Inflammatory macrophage (primary cell): ENCODE results near the gene DUSP8.
"Not testable (repeated sequence)": the region's sequence is repeated elsewhere in the genome, so short reads cannot be mapped to it uniquely, and the experiment has no call there.

Source experiments
- DNase-seq, 2 donors: peaks; one replicate each; pipeline ENCODE4 v3.0.0-alpha.2; 2020 to 2022

The DUSP8 gene

DNA sequence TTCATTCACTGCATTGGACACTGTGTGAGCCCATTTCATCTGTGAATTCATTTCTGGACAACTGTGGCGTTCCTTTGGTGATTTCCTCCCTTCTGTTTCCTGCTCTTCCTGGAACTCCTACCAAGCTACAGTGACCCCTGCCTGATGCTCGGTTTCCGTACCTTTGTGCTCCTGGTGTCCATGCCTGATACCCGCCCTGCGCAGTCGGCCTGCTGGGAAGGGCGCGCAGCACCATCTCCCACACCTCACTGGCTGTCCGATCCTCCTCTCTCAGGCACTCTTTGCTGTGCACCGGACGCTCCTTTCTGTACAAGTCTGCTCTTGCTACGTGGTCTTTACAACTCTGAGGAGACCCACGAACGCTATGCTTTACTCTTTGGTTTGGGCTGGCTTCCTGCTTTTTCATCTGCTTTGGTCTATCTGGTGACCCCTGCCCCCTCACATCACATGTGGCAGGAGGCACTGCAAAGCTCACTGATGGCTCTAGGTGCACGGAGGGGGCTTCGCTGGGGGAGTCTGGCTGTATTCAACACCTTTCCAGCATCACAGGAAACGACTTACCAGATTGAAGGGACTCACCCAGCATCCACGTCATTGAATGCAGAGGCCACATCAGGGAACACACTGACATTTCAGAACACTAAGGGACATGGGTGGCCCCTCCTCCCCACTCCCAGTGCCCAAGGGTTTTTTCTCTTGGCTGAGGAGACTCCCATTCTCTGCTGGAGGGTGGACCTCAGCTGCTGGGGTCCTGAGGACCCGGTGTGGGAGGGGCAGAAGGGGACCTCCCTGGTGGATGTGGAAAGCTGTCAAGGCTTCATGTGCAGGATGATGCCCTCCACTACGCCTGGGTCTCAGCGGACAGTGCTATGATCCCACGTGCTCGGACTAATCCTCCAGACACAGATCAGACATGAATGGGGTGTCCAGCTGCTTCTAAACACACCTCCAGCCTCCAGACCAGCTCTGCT, 58.5 kb downstream of the DUSP8 start:
- no peak for DNase-seq

DNA sequence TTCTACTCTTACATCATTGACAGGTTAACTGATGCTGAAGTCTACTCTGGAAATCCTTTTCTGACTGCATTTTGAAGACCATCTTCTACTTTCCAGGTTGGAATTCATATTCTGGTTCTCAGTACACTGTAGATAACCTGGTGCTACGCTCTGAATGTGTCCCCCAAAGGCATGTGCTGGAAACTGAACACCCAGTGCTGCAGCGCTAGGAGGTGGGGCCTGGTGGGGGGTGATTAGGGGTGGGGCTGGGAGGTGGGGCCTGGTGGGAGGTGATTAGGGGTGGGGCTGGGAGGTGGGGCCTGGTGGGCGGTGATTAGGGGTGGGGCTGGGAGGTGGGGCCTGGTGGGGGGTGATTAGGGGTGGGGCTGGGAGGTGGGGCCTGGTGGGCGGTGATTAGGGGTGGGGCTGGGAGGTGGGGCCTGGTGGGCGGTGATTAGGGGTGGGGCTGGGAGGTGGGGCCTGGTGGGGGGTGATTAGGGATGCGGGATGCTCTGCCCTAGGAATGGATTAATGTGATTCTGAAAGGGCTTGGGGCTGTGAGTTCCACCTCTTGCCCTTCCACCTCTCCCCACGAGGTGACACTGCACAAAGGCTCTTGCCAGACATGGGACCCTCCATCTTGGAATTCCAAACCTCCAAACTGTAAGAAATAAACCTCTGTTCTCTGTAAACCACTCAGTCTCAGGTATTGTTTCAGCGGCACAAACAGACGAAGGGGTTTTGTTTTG, 59.4 kb downstream of the DUSP8 start:
- not testable (repeated sequence) for DNase-seq

DNA sequence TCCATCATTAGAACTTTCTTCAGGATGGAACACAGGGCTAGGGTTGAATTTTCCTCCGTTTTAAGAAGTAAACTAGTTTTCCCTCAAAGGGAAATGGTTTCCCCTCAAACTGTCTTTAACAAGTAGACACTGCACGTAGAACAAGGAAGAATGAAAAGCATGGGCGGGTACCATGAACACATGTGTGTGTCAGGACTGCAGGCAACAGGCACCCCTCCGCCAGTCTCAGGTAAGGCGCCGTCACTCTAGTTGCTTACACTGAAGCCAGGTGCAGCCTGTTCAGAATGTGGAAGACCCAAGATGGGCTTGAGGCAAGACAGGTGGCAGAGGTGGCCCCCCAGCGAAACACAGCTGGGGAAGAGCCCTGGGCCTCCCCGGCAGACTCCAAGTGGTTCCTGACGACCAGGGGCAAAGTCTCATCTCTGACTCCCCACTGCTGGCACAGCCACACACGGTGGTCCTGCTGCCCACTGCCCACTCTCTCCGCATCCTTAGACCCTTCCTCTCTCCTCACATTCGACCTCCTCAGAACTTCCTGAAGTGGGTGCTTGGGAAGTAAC, 60.1 kb downstream of the DUSP8 start:
- DNase-seq = no peak

DNA sequence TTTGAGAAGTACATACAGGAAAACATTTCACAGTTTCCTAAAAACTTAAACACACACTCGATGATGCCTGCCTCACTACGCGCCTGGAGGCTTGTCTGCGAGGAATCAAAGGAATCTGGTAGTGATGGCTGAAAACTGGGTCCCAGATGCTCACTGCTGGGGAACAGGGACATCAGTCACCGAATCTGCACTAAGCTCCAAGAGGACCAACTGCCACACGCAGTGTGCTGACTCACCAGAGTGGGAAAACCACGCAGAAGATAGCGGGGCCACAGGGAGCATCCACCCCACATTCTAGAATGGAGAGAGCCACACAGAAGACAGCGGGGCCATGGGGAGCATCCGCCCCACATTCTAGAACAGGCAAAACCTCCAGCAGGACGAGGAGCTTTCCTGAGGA, 61.1 kb downstream of the DUSP8 start:
- DNase-seq = no peak

DNA sequence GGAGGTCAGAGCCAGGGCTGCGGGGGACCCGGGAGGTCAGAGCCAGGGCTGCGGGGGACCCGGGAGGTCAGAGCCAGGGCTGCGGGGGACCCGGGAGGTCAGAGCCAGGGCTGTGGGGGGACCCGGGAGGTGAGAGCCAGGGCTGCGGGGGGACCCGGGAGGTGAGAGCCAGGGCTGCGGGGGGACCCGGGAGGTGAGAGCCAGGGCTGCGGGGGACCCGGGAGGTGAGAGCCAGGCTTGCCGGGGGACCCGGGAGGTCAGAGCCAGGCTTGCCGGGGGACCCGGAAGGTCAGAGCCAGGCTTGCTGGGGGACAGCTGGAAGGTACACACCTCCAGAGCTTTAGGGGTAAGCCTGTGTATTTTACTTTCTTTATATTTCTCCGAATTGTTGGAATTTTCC, 61.7 kb downstream of the DUSP8 start:
- not testable (repeated sequence) for DNase-seq

DNA sequence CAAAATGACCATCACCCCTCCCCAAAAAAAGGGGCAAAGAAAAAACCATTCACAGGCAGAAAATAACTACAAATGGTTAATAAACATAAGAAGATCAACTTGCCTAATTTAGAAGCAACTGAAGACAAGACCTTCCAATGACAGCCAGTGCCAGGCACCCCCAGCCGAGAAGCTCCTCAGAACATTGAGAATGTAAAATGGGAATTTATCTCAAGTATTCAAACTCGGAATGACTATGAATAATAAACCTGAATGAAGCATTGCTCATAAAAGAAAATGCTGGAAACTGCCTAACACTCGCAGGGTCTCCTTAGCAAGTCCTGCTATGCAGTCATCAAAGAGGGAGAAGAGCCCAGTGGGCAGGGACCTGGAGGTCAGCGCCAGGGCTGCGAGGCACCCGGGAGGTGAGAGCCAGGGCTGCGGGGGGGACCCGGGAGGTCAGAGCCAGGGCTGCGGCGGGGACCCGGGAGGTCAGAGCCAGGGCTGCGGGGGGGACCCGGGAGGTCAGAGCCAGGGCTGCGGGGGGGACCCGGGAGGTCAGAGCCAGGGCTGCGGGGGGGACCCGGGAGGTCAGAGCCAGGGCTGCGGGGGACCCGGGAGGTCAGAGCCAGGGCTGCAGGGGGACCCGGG, 62.3 kb downstream of the DUSP8 start:
- DNase-seq = no peak

DNA sequence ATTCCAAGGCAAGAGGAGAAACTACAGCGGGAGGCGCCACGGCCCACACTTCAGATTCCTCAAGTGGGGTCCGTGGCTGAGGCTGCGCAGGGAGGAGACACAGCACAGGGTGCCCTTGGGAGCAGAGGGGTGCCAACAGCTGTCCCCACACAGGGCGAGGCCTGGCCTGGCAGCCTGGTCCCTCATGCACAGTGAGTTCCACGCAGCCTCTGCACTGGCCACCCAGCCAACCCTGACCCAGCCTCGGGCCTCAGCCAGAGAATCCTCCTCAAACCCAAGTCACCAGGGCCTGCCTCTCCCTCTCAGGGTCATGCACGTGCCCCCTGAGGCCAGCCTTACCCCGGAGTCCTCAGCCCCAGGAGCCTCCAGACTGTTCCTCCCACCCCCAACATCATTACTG, 63.1 kb downstream of the DUSP8 start:
- DNase-seq = no peak

DNA sequence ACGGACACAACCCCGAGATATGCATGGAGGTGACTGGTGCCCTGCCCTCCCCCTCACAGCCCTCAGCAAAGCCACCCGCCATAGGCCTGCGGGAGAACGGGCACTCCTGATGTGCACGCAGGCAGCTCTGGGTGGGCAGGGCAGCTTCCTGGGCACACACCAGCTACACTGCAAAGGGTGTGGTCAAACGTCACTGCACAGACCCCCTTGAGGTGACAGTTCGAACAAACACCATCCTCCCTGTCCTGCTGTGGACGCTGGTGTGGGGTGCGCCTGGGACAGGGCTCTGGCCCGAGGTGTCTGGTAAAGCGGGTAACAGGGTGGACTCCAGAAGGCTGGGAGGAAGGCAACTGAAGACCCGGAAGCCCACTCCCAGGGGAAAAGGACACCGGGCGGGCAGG, 63.6 kb downstream of the DUSP8 start:
- no peak for DNase-seq

DNA sequence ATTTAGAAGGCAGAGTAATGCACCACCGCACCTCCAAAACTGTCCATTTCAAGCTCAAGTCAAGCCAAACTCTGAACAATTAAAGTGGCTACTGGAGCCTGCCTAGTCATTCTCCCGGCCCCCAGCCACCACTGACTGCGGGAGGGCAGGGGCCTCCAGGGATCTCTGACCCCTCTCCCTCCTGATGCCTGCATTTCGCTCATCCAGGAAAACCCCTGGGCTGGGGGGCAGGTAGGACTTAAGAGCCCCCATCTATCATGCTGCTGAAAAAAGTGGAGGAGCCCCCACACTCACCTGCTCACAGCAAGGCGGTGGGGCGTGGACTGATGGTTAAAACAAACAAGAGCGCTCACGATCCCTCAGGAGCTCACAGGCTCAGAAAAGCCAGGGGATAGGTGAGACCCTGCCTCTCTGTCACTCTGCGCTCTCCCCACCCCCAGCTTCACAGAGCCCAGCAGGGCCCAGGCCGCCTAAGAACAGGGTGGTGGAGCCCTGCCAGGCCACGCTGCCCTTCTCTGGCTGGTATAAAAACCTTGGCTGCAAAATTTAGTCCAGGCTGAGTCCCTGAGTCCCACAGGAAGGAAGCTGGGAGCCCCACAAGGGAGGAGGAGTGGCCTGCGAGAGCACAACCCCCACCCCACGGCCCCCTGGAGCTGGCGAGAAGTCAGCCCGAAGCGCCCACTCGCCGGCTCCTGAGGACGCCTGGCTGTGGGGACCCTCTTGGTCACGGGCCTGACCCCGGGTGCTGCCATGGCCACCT, 64.5 kb downstream of the DUSP8 start:
- no peak for DNase-seq

DNA sequence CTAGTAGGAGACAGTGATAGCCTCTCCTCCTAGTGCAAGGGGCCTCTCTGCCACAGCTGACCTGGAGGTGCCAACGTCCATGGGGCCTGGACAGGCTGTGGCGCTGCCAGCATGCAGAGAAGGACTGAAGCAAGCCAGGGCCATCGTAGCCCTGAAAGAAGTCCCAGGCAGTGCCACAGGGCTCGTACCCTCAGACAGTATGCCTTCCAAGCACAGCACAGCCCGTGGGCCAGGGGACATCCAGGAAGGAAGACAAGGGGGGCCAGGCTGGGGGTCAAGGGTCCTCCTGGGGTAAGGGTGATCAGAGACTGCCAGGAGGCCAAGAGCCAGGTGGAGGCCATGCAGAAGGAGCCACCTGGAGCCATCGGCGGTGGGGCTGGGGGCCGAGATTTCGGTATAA, 65.1 kb downstream of the DUSP8 start:
- no peak for DNase-seq

DNA sequence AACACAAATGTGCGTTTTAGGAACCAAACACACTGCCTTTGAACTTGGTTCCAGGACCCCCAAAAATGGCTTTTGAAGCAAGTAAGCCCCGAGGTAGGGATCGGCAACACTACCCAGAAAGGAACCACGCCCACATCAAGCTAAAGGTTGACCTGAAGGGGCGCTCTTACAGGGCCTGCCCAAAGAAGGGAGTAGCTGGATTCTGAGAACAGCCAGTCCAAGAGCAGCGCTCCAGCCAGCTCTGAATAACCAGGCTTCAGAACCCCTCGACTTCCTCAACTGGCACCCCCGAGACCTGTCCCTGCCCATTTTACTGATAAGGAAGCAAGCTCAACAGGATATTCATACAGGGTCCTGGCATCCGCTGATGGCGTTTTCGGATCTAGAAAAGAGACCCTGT, 66.6 kb downstream of the DUSP8 start:
- no peak for DNase-seq

DNA sequence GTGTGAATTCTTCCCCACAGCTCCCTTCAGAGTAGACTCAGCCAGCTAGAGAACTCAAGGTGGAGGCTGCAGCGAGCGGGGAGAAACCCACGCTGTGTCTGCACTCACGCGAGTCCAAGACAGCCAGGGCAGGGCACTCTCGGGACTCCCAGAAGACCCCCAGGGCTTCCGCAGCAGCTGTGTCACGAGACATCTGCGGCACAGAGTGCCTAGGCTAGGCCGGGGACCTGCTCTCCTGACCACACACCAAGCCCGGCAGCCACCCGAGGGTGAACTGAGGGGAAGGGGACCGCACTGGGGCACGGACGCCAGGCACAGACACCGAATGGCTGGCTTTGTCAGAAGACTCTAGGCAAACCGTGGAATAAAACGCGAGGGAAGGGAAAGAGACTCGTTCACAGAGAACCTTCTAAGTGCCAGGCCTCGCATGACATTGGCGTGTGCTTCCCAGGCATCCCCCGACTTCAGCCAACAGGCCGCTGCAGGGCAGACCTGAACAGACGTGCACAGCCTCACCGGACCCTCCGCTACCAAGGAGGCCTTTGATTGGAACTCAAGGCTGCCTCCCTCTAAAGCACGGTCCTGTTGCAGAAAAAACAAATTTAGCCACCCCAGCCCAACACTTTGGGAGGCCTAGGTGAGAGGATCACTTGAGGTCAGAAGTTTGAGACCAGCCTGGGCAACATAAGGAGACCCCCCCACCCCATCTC, 67.3 kb downstream of the DUSP8 start:
- no peak for DNase-seq

DNA sequence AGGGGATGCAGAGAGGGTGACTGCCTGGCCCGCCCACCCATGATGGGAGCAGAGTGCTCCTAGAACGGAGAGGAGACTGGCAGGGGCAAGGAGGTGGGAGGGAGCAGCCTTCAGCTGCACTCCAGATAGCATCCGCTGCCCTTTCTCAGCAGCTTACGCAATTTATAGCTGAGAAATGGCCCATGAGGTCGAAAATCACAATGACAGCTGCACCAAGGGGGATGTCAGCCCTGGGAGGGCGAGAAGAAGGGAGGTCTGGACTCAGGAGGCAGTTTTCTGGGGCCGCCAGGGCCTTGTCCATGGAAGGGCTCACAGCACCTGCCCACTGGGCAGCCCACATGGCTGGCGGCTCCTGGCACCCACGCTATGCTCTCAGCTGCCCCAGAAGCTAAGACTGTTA, 67.9 kb downstream of the DUSP8 start:
- no peak for DNase-seq
